HG03354 (cell line): ENCODE measurements around the gene DAPK2.
"Not testable (repeated sequence)": the region's sequence is repeated elsewhere in the genome, so short reads cannot be mapped to it uniquely, and the experiment has no call there.

Experiments
- ATAC-seq: cut with Tn5 transposase; IDR thresholded peaks from one replicate; pipeline ENCODE4 v1.9.1; 2021; ENCODE audit warnings: mild to moderate bottlenecking; ENCODE audit not compliant: unreplicated experiment, poor library complexity, severe bottlenecking

Gene DAPK2

DNA sequence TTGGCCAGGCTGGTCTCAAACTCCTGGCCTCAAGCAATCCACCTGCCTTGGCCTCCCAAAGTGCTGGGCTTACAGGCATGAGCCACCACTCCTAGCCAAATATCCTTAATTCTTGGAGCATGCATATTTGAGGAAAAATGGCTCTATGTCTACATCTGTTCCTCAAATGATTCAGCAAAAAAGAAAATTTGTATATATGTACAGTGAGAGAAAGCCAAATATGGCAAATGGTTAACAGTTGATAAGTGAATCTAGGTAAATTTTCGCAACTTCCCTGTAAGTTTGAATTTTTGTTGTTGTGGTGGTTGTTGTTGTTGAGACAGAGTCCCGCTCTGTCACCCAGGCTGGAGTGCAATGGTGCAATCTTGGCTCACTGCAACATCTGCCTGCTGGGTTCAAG, 12.8 kb upstream of the DAPK2 start:
- not testable (repeated sequence) for ATAC-seq

DNA sequence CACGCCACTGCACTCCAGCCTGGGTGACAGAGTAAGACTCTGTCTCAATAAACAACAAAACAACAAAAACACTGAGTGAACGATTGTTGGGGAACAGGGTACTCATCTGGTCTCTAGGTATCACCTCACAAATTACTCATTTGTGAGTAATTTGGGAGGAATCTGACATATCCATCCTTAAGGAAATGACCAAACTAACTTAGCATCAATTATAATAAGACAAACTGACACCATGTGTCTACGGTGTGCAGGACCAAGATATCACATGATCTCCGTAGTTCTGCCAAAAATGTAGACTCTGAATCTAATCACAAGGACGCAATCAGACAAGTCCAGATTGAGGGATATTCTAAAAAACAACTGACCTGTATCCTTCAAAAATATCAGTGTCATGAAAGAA, 12.0 kb upstream of the DAPK2 start:
- no peak for ATAC-seq

DNA sequence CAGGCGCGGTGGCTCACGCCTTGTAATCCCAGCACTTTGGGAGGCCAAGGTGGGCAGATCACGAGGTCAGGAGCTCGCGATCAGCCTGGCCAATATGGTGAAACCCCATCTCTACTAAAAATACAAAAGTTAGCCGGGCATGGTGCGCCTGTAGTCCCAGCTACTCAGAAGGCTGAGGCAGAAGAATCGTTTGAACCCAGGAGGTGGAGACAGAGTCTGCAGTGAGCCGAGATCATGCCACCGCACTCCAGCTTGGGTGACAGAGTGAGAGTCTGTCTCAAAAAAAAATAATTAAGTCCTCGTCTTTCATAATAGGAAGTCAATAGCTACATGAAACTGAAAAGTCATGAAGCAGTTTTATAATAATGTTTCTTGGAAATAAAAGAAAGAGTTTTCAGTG, 7.4 kb upstream of the DAPK2 start:
- ATAC-seq, result not testable (repeated sequence)

DNA sequence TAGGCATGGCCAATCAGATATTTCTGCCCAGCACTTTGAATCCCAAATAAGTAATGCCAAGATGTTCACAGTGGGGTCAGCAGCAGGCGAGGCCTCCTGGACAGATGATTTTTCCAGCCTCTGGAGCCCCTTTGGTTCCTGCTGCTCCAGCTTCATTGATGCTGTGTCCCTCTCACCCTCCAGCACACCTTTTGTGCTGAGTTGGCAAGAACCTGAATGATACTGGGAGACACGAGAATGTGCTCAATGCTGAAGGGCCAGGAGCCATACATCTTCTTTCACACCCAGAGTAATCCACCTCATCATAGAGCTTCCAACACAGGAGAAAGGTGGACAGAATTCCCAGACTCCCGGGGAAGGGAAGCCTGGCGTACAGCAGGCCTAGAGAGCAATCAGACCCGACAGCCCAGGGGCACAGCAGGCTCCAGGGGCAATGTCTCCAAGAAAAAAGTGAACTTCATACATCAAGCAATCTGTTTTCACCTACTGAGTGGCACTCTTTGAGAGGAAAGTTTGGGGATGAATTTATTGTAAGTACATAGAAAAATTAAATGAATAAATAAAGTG, 6.7 kb upstream of the DAPK2 start:
- no peak for ATAC-seq

DNA sequence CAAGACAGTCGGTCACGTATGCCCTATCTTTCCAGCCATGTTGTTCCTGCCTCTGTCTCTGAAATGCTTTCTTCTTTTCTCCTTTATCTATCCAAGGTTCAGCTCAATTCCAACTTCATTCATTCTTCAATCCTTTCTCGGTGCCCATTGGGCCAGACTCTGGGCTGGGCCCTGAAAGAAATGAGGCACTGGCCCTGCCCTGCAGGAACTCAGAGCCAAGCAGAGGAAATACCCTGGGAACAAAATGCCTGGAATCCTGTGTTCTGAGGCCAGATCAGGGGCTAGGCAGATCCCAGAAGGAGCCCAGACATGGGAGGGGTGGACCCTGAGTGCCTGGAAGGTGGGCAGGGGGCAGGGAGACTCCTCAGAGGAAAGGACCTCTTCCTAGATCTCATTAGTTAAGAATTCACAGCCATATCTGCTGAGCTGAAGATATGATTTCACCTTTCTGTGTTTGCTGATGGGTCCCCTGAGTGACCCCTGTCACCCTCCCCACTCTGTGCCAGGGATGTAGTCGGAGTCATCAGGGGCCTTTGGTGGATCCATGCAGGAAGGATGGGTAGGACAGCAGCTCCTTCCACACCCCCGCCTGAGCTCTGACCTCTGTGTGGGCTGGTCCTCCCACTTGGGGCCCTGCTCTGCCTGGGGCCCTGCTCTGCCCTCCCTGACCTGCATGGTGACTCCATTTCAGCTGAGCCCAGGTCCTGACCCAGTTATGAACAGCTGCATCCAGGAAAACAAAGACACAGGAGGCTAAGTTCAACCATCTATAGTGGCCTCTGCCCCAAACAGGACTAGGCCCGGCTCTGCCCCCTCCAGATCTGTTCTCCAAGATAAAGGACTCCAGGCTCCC, 5.3 kb upstream of the DAPK2 start:
- ATAC-seq, result no peak

- ATAC-seq, result no peak
Measured at GRCh38 chr15:64051093-64051402, 4.8 kb upstream of the DAPK2 start.

DNA sequence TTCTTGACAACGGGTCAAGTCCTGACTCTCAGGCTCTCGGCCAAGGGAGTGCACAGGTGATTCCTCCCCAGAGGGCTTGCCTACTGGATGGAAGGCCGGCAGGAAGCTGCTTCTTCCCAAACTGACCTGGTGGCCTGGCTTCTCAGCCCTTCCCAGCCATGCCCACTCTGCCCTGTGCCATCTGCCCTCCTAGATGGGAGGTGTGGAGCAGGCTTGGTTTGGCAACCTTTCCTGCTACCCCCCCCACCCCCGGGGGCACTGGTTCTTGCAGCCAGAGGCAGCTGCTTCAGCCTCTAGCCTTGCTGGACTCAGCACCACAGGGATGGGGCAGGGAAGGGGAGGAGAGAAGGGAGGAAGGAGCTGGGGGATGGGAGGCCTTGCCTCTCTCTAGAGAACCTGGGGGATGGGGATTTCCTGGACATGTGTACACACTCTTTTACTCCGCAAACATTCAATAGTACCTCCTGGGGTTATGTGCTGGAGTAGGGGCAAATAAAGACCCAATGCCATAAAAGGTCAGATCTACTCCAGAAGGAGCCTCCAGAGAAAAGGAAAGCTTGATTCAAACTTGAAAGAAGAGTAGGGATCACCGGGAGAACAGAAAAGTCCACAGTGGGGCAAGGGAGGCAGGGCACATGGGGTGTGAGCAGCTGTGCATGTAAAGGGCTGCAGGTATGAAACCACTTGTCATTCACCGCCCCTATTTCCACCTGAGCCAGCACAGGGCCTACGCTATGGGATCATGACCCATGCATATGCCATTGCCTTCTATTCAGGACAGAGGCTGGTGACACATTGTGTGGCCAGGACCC, 4.2 kb upstream of the DAPK2 start:
- no peak for ATAC-seq

GRCh38 chr15:64048781-64049460, 2.6 kb upstream of the DAPK2 start:
- ATAC-seq, result no peak

DNA sequence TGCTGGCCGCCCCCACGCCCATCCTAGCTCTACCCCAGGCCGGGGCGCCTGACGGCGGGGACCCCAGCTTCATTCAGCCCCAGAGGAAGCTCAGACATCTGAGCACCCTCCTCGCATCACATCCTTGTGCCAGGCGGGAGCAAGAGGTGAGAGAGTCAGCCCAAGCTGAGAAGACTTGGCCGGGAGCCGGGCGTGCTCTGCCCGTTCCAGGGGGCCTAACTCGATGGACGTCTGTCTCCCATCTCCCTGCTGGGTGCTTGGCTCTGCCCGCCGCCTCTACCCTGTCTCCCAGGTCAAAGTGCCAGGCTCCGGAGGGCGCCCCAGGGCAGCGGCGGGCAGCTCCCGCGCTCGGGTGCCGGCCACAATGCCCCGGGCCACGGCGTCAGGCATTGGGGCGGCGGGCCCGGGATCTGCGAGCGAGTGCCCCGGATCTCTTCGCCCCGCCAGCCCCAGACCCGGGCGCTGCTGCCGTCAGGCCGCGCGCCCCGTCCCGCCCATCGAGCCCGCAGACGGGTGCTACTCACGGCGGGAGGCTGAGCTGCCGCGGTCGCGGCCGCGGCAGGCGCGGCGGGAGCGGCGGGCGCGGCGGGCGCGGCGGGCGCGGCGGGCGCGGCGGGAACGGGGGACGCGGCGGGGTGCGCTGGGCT, 388 bp downstream of the DAPK2 start:
- ATAC-seq, result peak; percentile 27

- no peak for ATAC-seq
Measured at GRCh38 chr15:64045101-64045435, 1.2 kb downstream of the DAPK2 start.

GRCh38 chr15:64044300-64045100, 1.8 kb downstream of the DAPK2 start:
- ATAC-seq, result peak; percentile 69

DNA sequence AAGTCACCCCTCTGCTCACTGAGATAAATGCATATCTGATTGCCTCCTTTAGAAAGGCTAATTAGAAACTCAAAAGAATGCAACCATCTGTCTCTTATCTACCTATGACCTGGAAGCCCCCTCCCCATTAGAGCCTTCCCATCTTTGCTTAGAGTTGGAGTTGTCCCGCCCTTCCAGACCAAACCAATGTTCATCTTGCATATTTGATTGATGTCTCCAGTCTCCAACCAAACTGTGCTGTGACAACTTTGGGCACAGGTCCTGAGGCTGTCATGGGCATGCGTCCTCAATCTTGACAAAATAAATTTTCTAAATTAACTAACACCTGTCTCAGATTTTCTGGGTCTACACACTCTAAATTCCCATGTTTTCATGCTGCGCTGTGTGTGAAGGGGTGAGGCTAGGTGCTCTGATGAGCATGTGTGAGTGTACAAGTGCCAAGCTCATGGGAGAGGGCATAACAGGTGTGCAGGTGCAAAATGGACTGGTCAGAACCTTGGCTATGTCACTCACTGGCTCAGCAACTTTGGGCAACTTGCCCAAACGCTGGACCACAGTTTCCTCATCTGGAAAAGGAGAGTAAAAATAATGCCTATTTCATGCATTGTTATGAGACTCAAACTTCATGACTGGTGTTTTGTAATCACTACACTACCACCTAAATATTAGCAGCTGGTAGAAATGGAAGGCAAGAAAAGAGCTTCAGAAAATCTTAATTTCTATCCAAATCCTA, 7.2 kb downstream of the DAPK2 start:
- ATAC-seq, result no peak

GRCh38 chr15:64037966-64038365, 8.3 kb downstream of the DAPK2 start:
- no peak for ATAC-seq

- no peak for ATAC-seq
Measured at GRCh38 chr15:64037116-64037515, 9.2 kb downstream of the DAPK2 start.

- ATAC-seq, result no peak
Measured at GRCh38 chr15:64035525-64035924, 10.8 kb downstream of the DAPK2 start.

- no peak for ATAC-seq
Measured at GRCh38 chr15:64034519-64034918, 11.8 kb downstream of the DAPK2 start.

DNA sequence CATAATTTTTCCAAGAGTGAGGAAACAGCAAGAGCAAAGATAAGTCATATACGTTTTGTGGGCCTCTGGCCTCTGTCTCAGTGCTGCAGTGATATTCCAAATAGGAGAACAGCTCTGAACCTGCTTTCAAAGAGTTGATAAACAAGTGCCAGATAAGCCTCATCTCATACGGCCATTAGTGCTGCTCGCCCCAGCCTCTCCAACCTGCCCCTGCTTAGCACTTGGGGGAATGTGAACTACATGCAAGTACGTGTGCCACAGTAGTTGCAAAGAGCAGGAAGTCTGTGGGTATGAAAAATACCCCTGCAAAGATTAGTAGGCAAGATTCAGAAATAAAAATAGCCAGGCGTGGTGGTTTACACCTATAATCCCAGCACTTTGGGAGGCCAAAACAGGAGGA, 14.0 kb downstream of the DAPK2 start:
- ATAC-seq, result no peak

DNA sequence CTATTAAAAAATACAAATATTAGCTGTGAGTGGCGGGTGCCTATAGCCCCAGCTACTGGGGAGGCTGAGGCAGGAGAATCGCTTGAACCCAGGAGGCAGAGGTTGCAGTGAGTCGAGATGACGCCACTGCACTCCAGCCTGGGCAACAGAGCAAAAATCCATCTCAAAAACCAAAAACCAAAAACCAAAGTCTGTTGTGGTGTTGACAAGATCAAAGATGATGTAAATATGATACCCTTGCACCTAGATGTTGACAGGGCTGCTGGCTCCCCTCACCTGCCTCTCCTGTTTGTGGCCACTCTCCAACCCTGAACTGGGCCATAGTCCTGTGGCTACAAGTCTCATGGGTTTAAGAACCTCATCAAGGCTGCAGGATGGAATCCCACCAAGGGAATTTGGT, 16.2 kb downstream of the DAPK2 start:
- ATAC-seq, result no peak

DNA sequence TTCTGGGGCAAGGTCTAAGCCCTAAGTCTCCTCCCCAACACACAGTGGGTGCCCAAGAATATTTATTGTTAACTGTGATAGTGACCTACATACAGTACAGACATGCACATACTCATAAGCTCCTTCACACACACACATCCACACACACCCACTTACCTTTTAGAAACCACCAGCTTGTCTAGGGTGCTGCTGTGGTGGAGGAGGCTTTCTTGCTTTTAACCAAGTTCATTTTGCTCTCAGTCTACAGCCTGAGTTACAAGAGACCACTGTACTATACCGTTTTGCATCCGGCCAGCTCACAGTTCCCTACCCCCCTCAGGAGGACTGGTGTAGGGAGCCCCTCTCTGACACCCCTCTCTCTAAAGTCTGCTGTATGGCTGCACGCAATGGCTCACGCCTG, 16.7 kb downstream of the DAPK2 start:
- no peak for ATAC-seq
